ENCODE data around the gene CHD5.

CHD5 gene

DNA sequence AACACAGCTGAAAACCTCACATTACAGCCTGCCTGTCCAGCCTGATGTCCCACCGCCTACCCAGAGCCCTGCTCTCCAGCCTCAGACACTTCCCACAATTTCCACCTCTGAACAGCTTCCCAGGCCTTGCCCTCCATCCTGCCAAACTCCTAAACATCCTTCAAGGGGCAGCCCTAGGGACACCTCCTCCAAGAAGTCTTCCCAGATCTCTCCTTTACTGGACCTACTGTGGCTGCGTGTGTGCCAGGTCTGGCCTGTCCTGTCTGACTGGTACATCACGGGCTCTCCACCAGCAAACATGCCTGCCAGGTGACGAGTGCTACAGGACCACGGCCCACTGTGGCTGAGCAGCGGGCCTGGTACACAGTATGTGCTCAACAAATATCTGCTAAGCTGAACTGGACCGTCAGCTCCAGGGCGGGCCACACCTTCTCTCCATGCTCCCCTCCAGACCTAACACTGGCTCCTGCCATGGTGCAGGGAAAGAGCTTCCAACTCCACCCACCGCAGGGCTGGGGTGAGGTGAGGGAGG is 28.8 kb downstream of the CHD5 start:
- DNase-seq: no peak

GRCh38 chr1:6150006-6150938 is 29.8 kb downstream of the CHD5 start:
- no peak for DNase-seq

DNA sequence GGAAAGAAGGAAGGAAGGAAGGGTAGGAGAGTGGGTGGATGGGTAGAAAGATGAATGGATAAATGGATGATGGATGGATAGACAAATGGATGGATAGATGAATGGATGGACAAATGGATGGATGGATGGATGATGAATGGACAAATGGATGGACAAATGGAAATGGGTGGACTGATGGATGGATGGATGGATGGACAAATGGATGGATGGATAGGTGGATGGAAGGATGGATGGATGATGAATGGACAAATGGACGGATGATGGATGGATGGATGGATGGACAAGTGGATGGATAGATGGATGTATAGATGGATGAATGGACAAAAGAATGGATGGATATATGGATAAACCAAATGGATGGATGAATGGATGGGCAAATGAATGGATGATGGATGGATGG is 30.5 kb downstream of the CHD5 start:
- DNase-seq: no peak

GRCh38 chr1:6148497-6149241 is 31.5 kb downstream of the CHD5 start:
- peak; percentile 84 for DNase-seq

- DNase-seq: no peak
Measured at GRCh38 chr1:6145864-6146410, 34.2 kb downstream of the CHD5 start.

- DNase-seq: no peak
Measured at GRCh38 chr1:6145396-6145750, 34.7 kb downstream of the CHD5 start.

GRCh38 chr1:6144647-6145395 is 35.3 kb downstream of the CHD5 start:
- no peak for DNase-seq

DNA sequence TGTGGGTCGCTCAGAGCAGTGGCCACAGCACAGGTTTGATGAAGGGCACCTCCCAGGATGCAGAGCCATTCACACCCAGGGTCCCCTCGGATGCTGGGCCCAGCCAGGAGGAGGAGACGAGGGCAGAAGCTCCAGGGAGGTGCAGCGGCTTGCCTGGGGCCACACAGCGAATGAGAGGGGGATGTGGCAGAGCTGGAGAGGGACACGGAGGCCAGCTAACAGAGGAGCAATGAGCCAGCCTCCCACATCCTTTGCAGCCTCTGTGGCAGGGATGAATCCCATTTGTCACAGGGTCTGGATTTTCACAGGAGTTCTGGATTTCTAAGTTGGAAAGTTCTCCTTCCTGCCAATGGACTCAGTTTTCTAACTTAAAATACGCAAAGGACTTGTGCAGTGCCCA is 35.9 kb downstream of the CHD5 start:
- no peak for DNase-seq

DNA sequence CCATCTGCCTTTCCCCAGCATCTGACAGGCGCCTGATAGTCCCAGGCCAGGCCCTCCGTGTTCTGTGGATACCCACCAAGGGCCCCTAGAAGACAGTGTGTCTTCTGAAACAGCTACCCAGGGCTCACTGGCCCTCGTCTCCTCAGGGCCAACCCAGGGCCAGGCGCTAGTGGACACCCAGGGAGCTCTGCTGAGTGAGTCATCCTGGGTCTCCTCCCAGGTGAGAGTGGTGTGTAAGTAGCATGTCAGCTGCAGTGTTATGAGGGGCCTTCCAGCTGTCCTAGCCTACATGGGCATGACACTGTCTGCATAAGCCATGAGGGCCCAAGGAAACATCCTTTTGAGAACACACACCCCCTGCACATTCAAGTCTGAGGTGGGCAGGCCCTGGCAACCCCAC is 36.7 kb downstream of the CHD5 start:
- DNase-seq: no peak

DNA sequence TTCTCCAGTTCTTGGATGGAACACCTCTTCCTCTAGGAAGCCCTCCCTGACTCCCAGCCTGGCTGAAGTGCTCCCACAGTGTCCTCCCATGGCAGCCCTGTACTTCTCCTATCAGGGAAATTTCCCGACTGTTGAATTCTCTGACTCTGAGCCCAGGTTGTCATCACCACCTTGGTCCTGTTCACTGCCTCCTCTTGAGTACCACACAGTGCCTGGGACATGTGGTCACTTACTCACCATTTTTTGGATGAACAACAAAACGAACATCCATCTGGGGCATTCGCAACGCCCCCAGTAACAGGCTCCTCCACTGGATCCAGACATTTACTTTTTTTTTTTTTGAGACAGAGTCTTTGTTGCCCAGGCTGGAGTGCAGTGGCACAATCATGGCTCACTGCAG is 37.4 kb downstream of the CHD5 start:
- no peak for DNase-seq

DNA sequence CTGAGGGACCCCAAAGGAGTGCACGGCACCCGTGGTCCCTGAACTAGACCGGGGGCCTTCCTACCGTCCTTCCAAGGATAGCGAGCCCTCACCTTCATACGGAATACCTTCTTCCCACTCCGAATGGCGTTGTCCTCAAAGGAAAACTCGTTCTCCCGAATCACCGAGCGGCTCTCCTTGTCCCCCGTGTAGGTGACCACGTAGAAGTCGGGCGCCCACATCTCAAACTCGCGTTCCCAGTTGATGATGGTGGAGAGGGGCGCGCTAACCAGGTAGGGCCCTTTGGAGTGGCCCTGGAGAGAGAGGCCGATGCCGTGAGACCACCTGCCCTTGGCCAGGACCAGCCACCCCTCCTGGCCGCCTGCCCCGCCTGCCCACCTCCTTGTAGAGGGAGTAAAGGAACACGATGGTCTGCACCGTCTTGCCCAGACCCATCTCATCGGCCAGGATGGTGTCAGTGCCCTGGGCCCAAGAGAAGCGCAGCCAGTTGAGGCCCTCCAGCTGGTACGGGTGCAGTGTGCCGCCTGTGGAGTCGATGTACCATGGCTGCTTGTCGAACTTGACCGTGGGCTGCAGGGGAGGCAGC is 38.0 kb downstream of the CHD5 start:
- no peak for DNase-seq

DNA sequence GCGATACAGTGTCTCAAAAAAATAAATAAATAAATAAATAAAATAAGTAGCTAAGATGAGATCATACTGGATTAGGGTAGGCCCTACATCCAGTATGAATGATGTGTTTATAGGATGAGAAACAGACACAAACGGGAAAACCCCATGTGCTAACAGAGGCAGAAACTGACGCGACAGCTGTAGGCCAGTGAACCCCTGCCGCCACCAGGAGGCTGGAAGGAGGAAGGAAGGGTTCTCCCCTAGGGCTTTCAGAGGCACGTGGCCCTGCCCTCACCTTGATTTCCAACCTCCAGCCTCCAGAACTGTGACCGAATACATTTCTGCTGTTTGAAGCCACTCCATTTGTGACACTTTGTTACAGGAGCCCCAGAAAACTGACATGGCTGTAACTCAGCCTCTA is 38.5 kb downstream of the CHD5 start:
- DNase-seq: peak; percentile 74

GRCh38 chr1:6140413-6140812 is 39.7 kb downstream of the CHD5 start:
- DNase-seq: no peak

DNA sequence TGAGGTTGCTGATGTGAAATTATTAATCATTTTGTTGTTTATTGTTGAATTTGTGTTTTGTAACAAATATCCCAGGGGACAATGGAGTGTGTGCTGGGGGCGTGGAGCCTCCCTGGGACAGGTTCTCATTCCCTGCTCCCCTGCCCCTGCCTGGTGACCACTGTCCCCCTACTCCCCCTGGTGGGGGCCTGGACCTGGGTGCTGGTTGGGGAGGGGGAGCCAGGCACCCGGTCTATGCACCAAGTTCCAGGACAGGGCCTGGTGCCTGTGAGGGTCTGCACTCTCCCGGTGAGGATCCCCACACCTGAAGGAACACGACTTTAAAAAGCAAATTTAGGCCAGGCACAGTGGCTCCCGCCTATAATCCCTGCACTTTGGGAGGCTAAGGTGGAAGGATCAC is 42.4 kb downstream of the CHD5 start:
- DNase-seq: no peak

GRCh38 chr1:6136516-6137220 is 43.5 kb downstream of the CHD5 start:
- no peak for DNase-seq

DNA sequence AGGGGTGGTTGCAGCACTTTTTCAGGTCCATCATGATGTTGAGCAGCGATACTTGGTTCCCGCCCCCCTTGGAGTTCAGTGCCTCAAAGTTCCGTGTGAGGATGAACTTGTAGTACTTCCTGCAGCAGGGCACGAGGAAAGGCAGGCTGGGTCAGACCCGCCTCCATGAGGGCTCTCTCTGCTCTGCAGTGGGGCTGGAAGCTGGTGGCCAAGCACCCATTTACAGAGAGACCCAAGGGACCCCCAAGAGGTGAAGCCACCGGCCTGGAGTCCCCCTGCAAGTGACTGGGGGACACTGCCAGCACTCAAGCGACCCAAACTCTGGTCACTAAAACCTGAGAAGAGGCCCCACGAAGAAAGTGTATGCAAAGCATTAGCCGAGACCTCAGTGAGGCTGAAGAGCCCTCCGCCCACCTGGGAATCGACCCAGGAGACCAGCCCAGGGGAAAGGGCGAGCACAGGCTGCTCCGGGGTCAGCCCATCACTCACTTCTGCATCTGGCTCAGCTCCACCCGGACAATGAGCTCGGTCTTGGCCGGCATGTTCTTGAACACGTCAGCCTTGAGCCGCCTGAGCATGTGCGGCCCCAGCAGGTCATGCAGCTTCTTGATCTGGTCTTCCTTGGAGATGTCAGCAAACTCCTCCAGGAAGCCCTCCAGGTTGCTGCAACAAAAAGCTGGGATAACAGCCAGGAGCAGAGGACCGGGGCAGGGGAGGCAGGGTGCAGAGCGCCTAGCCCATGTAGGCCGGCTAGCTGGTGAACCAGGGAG is 45.2 kb downstream of the CHD5 start:
- DNase-seq: no peak

DNA sequence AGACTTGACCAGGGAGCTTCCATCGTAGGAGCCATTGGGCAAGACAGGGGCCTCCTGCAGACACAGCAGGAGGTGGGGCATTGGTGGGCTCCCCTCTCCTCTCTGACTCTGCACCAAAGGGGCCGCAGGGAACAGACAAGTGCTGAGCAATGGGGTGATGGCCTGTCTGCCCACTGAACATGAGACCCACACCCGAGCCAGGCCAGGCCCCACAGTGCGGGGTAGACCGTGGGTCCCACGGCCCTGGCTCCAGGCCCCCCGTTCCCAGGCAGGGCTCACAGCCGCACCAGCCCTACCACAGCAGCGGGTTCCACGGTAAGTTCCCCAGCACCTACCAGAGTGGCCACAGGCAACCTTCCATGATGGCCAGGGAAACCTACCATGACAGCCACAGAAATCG is 45.9 kb downstream of the CHD5 start:
- DNase-seq: no peak

DNA sequence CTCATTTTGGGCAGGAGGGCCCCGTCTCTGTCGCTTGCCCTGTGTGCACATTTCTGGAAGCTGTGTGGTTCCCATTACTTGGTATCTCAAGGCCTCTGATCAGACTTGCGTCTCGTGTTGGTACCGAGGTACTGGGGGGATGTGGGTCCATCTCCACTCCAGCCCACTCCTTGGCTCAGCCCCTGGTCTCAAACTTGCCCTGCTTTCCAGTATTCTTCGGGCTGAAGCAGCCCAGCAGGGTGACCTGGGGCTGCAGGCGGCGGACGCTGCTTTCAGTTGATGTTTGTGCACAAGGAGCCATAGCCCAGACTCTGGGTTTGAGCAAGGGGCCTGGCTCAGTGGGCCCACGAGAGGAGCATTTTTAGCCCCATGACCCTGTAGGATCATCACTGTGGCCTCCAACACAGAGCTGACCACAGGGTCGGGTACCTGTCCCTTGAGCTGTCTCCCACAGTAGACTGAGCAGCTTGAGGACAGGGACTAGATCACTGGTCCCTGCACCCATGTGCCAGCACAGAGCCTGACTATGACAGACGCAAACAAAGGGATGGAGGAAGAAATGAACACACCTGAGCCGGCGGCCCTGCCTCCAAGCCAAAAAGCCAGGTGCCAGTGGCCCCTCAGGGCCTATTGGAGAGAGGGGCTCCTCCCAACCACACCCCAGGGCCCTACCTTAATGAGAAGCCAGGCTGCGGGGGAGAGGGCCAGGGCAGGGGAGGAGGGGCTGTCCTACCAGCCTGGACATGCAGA is 46.8 kb downstream of the CHD5 start:
- no peak for DNase-seq

DNA sequence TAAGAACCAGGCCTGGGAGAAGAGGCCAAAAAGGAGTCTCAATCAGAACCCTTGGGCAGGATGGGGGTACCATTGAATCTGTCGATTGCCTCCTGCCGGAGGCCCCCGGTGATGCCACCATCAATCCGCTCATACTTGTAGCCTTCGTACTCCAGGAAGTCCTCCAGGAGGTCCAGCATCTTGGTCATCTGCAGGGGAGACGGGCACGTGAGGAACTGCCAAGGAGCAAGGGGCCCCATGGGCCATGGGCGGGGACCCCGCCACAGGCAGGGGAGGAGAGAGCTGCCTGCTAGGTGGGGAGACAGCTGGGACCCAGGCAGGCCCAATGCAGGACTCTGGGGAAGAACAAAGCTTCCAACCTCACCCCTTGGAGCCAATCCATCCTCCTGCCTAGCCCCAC is 48.6 kb downstream of the CHD5 start:
- DNase-seq: no peak

DNA sequence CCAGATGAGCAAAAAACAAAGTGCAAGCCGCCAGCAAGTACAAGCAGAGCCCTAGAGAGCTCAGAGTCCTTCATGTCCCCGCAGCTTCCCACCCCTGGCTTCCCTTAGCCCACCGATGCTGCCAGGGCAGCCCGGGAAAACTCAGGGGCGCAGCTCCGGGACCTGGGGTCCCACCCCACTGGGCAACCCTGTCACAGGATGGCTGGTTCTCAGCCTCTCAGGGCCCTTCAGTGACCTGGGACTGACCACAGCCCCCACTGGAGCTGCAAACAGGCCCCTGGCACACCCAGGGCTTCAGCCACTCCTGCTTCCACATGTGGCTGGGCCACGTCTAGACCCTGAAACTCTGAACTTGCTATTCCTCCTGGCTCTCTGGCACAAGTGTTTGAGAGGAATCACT is 49.5 kb downstream of the CHD5 start:
- DNase-seq: no peak
